Mesendoderm (in vitro differentiated cells): ENCODE results near the gene PIGH.

Experiments
- DNase-seq: peaks from one replicate; pipeline ENCODE4 v3.0.0; 2013
- H2AK5ac ChIP-seq: 2 replicates; pipeline ENCODE4 v1.6.1; 2013; ENCODE audit warnings: low read length, inconsistent platforms
- H2BK120ac ChIP-seq: 2 replicates; pipeline ENCODE4 v1.6.1; 2013; ENCODE audit warnings: low read depth, mild to moderate bottlenecking, low read length, moderate library complexity, mixed read lengths
- H2BK15ac ChIP-seq: replicated peaks from 2 replicates; pipeline ENCODE4 v1.6.1; 2013; ENCODE audit warnings: low read depth, mild to moderate bottlenecking, moderate library complexity
- H2BK5ac ChIP-seq: 2 replicates; pipeline ENCODE4 v1.6.1; 2013; ENCODE audit warnings: low read length, inconsistent platforms
- H3K18ac ChIP-seq: 2 replicates; pipeline ENCODE4 v1.6.1; 2013; ENCODE audit warnings: mild to moderate bottlenecking, low read length, mixed read lengths
- H3K23ac ChIP-seq: one replicate; pipeline ENCODE4 v1.6.1; 2013; ENCODE audit warnings: low read length
- H3K27ac ChIP-seq: 2 replicates; pipeline ENCODE4 v1.5.1; 2013; ENCODE audit warnings: low read depth, mild to moderate bottlenecking, inconsistent platforms, low read length, moderate library complexity
- H3K27me3 ChIP-seq: 2 replicates; pipeline ENCODE4 v1.6.1; 2013; ENCODE audit warnings: low read length, control low read depth, mild to moderate bottlenecking, inconsistent platforms; ENCODE audit not compliant: insufficient read depth, poor library complexity
- H3K36me3 ChIP-seq: 2 replicates; pipeline ENCODE4 v1.6.1; 2013; ENCODE audit warnings: low read length, inconsistent platforms; ENCODE audit not compliant: control insufficient read depth, insufficient read depth
- H3K4ac ChIP-seq: one replicate; pipeline ENCODE4 v1.6.1; 2013; ENCODE audit warnings: low read depth, mild to moderate bottlenecking, low read length, moderate library complexity
- H3K4me1 ChIP-seq: 2 replicates; pipeline ENCODE4 v1.6.1; 2013; ENCODE audit warnings: low read depth, low read length, inconsistent platforms; ENCODE audit not compliant: control insufficient read depth
- H3K4me2 ChIP-seq: 2 replicates; pipeline ENCODE4 v1.6.1; 2013; ENCODE audit warnings: low read length
- H3K4me3 ChIP-seq: 2 replicates; pipeline ENCODE4 v1.5.1; 2013; ENCODE audit warnings: mild to moderate bottlenecking, low read length
- H3K56ac ChIP-seq: one replicate; pipeline ENCODE4 v1.6.1; 2013; ENCODE audit warnings: low read length
- H3K79me1 ChIP-seq: 2 replicates; pipeline ENCODE4 v1.6.1; 2013; ENCODE audit warnings: low read length, inconsistent platforms
- H3K79me2 ChIP-seq: 2 replicates; pipeline ENCODE4 v1.6.1; 2013; ENCODE audit warnings: mild to moderate bottlenecking, low read length; ENCODE audit not compliant: control insufficient read depth, insufficient read depth
- H3K9ac ChIP-seq: 2 replicates; pipeline ENCODE4 v1.6.1; 2013; ENCODE audit warnings: low read length, inconsistent platforms
- H4K5ac ChIP-seq: one replicate; pipeline ENCODE4 v1.6.1; 2013; ENCODE audit warnings: low read length
- H4K8ac ChIP-seq: one replicate; pipeline ENCODE4 v1.6.1; 2013; ENCODE audit warnings: low read depth, mild to moderate bottlenecking, control low read depth, low read length, moderate library complexity
- WGBS: extraction: QIAGEN DNeasy Blood & Tissue Kit; methylation state at CpG from one replicate; pipeline ENCODE4 v1.1.7; 2013; ENCODE audit warnings: low lambda C conversion rate, missing lambda C conversion rate; ENCODE audit not compliant: insufficient coverage; ENCODE audit errors: extremely low coverage; 5-methylcytosine and 5-hydroxymethylcytosine counted together

PIGH gene

DNA sequence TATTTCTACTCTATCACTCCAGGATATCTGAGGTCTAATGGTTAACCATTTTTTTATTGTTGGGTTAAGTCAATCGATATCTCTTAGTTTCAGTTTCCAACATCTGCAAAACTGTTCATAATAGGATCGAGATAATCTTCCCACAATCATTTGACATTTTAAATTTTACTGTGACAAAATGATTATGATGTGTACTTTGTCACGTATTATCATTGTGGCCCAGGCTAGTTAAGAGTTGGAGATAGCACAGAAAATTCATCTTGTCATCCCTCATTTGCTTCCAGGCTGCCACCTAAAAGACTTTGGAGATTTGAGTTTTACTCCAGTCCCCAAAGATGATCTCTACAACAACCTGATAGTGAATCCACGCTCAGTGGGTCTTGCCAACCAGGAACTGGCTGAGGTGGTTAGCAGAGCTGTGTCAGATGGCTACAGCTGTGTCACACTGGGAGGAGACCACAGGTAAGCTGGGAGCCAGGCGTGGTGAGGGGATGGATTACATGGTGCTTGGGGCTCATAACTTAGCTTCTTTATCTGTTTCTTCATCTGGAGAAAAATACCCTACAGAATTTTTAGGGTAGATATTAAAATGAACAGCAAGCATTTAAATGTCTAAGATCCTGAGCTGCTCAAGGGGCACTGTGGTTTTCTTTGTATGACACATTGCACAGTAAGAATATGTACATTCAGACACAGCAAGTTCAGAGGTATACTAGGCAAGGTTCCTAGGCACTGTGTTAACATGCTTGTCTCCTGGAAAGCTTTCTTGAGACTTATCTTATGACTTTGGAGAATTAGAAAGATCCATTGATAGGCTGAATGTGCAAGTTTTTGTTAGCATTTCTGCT, 42.1 kb upstream of the PIGH start:
- H3K27ac ChIP-seq, result no peak overlapping the region
- no peak overlapping the region for H3K56ac ChIP-seq
- no peak overlapping the region for H2AK5ac ChIP-seq
- no peaks in the 10 kb centered on the region for H3K79me1 ChIP-seq
- H3K36me3 ChIP-seq, result peaks cover 1% of the 10 kb centered on the region
- no peaks in the 10 kb centered on the region for H3K79me2 ChIP-seq
- no peak overlapping the region for H3K4me3 ChIP-seq
- H3K4me1 ChIP-seq, result no peaks in the 10 kb centered on the region
- H3K4ac ChIP-seq, result no peak overlapping the region
- H4K8ac ChIP-seq, result no peak overlapping the region
- no peak overlapping the region for H3K4me2 ChIP-seq
- no peak overlapping the region for H3K9ac ChIP-seq
- no peak overlapping the region for H2BK15ac ChIP-seq
- H3K27me3 ChIP-seq, result no peaks in the 10 kb centered on the region
- WGBS, result no CpG with 5 or more reads among the region's 5 CpGs
- no peak overlapping the region for H3K23ac ChIP-seq
- no peak overlapping the region for H4K5ac ChIP-seq
- DNase-seq, result no peak
- H2BK120ac ChIP-seq, result no peak overlapping the region
- no peak overlapping the region for H2BK5ac ChIP-seq
- no peak overlapping the region for H3K18ac ChIP-seq

DNA sequence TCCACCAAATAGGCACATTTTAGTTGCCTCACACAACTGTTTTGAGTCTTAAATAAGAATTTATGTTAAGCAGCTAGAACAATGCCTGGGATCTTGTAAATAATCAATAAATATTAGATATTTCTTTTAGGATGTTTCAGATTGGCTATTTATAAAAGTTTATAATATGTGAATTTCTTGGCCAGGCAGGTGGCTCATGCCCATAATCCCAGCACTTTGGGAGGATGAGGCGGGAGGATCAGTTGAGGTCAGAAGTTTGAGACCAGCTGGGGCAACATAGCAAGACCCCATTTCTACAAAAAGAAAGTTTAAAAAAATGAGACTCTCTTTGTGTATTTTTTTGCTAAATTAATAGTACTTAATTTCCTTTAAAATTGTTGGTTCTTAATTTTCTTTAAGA, 41.4 kb upstream of the PIGH start:
- no peaks in the 10 kb centered on the region for H3K36me3 ChIP-seq
- no CpG with 5 or more reads among the region's 1 CpG for WGBS

DNA sequence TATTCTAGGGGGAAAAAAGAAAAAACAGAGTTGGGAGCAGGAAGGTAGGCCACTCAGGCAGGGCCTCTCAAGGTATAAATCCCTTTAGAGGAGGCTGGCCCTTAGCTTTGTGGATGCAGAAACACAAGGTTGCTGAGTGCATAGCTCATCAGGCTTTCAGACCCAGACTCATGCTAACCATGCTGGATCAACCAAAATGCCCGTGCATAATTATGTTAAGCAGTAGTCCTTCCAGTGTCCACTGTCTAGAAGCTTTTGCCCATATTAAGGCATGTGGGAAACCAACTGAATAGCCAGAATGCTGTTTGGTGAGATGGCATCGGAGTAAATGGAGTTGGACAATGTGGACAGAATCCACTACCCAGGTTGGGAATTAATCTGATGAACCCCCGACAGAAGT, 38.6 kb upstream of the PIGH start:
- no peak overlapping the region for H3K18ac ChIP-seq
- H3K79me1 ChIP-seq, result no peaks in the 10 kb centered on the region
- no peak overlapping the region for H3K4me2 ChIP-seq
- H4K5ac ChIP-seq, result no peak overlapping the region
- no peaks in the 10 kb centered on the region for H3K27me3 ChIP-seq
- no peak overlapping the region for H3K4ac ChIP-seq
- no peak overlapping the region for H2BK5ac ChIP-seq
- no CpG with 5 or more reads among the region's 3 CpGs for whole genome bisulfite sequencing
- no peak overlapping the region for H3K56ac ChIP-seq
- no peak overlapping the region for H3K4me3 ChIP-seq
- no peak overlapping the region for H2BK120ac ChIP-seq
- H3K27ac ChIP-seq, result no peak overlapping the region
- no peaks in the 10 kb centered on the region for H3K79me2 ChIP-seq
- no peak overlapping the region for H4K8ac ChIP-seq
- H3K9ac ChIP-seq, result no peak overlapping the region
- H3K23ac ChIP-seq, result no peak overlapping the region
- no peak for DNase-seq
- H2BK15ac ChIP-seq, result no peak overlapping the region
- H2AK5ac ChIP-seq, result no peak overlapping the region
- no peaks in the 10 kb centered on the region for H3K4me1 ChIP-seq
- H3K36me3 ChIP-seq, result no peaks in the 10 kb centered on the region

More for the DNA sequence above, 41.4 kb upstream of the PIGH start:
- Histone ChIP-seq H2BK15ac (no peak overlapping the region), H3K79me1 (no peaks in the 10 kb centered on the region), H3K27ac (no peak overlapping the region), H4K5ac (no peak overlapping the region), H2BK120ac (no peak overlapping the region), H3K27me3 (no peaks in the 10 kb centered on the region), H2BK5ac (no peak overlapping the region), H3K4me3 (no peak overlapping the region), H3K79me2 (no peaks in the 10 kb centered on the region), H3K4me1 (no peaks in the 10 kb centered on the region), H3K18ac (no peak overlapping the region), H3K56ac (no peak overlapping the region), H3K9ac (no peak overlapping the region), H3K4ac (no peak overlapping the region), H4K8ac (no peak overlapping the region), H2AK5ac (no peak overlapping the region), H3K23ac (no peak overlapping the region), H3K4me2 (no peak overlapping the region)
- no peak for DNase-seq

DNA sequence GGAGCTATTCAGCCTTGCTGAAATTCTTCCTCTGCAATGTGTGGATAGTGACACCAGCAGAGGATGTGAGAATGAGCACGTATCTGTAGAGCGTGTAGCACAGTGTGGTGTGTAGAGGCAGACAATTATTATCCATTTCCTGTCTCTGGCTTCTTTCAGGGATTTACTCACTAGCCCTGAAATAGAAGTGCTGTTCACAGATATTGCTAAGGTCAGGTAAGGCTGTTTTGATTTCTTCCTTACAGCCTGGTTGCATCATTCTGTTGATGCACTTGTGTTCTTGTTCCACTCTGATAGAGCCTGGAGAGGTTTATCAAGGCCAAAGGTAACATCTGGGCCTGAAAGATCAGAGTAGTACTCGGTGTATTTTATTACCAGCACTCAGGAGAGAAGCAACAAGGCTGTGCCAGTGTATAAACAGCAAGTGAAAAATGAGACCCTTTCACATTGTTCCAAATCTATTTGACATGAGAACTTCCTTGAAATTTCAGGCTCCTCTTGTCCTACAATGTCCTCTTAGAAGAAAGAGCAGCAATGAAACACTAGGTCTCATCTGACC, 36.4 kb upstream of the PIGH start:
- H3K27me3 ChIP-seq, result no peaks in the 10 kb centered on the region
- H3K23ac ChIP-seq, result no peak overlapping the region
- no peak overlapping the region for H2BK120ac ChIP-seq
- no peak overlapping the region for H3K9ac ChIP-seq
- no peak overlapping the region for H2BK15ac ChIP-seq
- no peak overlapping the region for H3K4me3 ChIP-seq
- H3K4ac ChIP-seq, result no peak overlapping the region
- no peak overlapping the region for H3K27ac ChIP-seq
- H3K79me2 ChIP-seq, result no peaks in the 10 kb centered on the region
- H3K56ac ChIP-seq, result no peak overlapping the region
- no peaks in the 10 kb centered on the region for H3K79me1 ChIP-seq
- H3K18ac ChIP-seq, result no peak overlapping the region
- no peak overlapping the region for H2AK5ac ChIP-seq
- H3K4me2 ChIP-seq, result no peak overlapping the region
- H4K8ac ChIP-seq, result no peak overlapping the region
- no peak overlapping the region for H2BK5ac ChIP-seq
- H4K5ac ChIP-seq, result no peak overlapping the region
- H3K4me1 ChIP-seq, result no peaks in the 10 kb centered on the region
- H3K36me3 ChIP-seq, result no peaks in the 10 kb centered on the region
- DNase-seq, result no peak
- WGBS, result no CpG with 5 or more reads among the region's 3 CpGs

DNA sequence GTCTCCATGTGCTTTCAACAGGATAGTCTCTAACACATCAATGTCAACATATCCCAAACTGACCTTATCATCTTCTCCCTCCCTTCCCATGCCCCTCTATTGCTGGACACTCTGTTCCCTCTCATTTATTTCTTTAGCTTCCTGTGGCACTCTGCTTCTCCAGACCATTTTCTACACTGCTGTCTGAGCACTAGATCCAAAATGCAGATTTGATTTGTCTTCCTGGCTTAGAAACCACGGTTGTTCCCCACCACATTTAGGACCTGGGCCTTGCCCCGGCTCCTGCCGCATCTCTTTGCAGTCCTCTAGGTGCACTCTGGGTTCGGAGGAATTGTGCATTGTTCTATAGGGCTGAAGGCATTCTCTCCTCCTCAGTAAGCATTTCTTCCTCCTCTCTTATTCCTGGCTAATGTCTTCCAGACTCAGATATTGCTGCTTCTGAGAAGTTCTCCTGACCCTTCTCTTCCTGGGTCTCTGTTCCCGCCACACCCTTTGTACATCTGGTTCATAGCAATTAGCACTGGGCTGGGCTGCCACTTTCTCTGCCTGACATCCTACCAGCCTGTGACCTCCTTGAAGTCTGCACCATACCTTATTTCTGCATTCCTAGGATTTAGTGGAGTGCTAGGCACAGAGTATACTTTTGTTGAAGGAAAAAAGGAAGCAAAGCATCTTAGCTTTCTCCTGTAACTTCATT, 33.5 kb upstream of the PIGH start:
- Histone ChIP-seq H3K27me3 (no peaks in the 10 kb centered on the region), H3K56ac (no peak overlapping the region), H3K4me3 (no peak overlapping the region), H3K79me1 (no peaks in the 10 kb centered on the region), H2BK5ac (no peak overlapping the region), H2BK120ac (no peak overlapping the region), H3K18ac (no peak overlapping the region), H3K27ac (no peak overlapping the region), H3K4me1 (no peaks in the 10 kb centered on the region), H3K4me2 (no peak overlapping the region), H3K9ac (no peak overlapping the region), H3K23ac (no peak overlapping the region), H3K79me2 (no peaks in the 10 kb centered on the region), H2BK15ac (no peak overlapping the region), H4K8ac (no peak overlapping the region), H2AK5ac (no peak overlapping the region), H4K5ac (no peak overlapping the region), H3K36me3 (no peaks in the 10 kb centered on the region), H3K4ac (no peak overlapping the region)
- no peak for DNase-seq
- no CpG with 5 or more reads among the region's 5 CpGs for WGBS
